ENCODE measurements around the gene DDA1.

The DDA1 gene

DNA sequence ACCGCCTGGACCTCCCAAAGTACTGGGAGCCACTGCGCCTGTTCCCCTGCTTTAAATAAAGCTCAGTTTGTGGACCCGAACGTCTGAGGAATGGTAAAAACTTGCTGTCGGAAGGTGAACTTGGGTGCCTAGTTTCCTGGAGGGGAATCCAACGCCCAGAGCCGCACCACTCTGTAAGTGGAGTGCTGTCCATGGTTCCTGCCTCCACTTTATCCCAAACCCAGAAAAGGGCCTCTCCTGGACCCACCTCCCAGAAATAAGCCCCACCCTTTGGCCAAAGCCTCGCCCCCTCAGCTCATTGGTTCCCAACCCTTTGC, 23.0 kb downstream of the DDA1 start:
- H3K9ac ChIP-seq (ENCODE audit: low read depth, low read length) = no peak overlapping the region
- no peaks in the 10 kb centered on the region for H3K27me3 ChIP-seq (ENCODE audit: insufficient read depth, low read length, poor library complexity)
- H3K27ac ChIP-seq (ENCODE audit: low read length) = no peak overlapping the region
- peaks cover 4% of the 10 kb centered on the region; the same call in 1 of the 2 replicates for H4K20me1 ChIP-seq (ENCODE audit: insufficient read depth, low read length)
- no peak for DNase-seq
- ATAC-seq (ENCODE audit: insufficient read depth, low read depth) = no peak
- 0 out of 2 replicates have a peak overlapping the region, but pooled peaks have one; percentile 33 for H3K4me2 ChIP-seq (ENCODE audit: insufficient read depth, low read length)
- H3K4me1 ChIP-seq (ENCODE audit: insufficient read depth, low read length) = peaks cover 37% of the 10 kb centered on the region
- no peak overlapping the region for H2AFZ ChIP-seq (ENCODE audit: low read depth, low read length)
- peaks cover 12% of the 10 kb centered on the region for H3K36me3 ChIP-seq (ENCODE audit: insufficient read depth, low read length)
- H3K9me3 ChIP-seq (ENCODE audit: insufficient read depth, low read length, severe bottlenecking) = no peaks in the 10 kb centered on the region
- H3K4me3 ChIP-seq (ENCODE audit: low read depth in 1 of 2, low read length in 2 of 2) = no peak overlapping the region
- H3K79me2 ChIP-seq (ENCODE audit: insufficient read depth, low read length) = peaks cover 3% of the 10 kb centered on the region; the same call in 1 of the 2 replicates
- no peak for TF ChIP-seq EZH2 (IDR thresholded peaks at IDR 0.05; ENCODE audit: borderline replicate concordance, low read depth, low read length, severe bottlenecking)
- TF ChIP-seq, protein P1, sequence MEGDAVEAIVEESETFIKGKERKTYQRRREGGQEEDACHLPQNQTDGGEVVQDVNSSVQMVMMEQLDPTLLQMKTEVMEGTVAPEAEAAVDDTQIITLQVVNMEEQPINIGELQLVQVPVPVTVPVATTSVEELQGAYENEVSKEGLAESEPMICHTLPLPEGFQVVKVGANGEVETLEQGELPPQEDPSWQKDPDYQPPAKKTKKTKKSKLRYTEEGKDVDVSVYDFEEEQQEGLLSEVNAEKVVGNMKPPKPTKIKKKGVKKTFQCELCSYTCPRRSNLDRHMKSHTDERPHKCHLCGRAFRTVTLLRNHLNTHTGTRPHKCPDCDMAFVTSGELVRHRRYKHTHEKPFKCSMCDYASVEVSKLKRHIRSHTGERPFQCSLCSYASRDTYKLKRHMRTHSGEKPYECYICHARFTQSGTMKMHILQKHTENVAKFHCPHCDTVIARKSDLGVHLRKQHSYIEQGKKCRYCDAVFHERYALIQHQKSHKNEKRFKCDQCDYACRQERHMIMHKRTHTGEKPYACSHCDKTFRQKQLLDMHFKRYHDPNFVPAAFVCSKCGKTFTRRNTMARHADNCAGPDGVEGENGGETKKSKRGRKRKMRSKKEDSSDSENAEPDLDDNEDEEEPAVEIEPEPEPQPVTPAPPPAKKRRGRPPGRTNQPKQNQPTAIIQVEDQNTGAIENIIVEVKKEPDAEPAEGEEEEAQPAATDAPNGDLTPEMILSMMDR (IDR thresholded peaks at IDR 0.05; ENCODE audit: borderline replicate concordance, extremely low read depth, low read length, poor library complexity, severe bottlenecking) = no peak

DNA sequence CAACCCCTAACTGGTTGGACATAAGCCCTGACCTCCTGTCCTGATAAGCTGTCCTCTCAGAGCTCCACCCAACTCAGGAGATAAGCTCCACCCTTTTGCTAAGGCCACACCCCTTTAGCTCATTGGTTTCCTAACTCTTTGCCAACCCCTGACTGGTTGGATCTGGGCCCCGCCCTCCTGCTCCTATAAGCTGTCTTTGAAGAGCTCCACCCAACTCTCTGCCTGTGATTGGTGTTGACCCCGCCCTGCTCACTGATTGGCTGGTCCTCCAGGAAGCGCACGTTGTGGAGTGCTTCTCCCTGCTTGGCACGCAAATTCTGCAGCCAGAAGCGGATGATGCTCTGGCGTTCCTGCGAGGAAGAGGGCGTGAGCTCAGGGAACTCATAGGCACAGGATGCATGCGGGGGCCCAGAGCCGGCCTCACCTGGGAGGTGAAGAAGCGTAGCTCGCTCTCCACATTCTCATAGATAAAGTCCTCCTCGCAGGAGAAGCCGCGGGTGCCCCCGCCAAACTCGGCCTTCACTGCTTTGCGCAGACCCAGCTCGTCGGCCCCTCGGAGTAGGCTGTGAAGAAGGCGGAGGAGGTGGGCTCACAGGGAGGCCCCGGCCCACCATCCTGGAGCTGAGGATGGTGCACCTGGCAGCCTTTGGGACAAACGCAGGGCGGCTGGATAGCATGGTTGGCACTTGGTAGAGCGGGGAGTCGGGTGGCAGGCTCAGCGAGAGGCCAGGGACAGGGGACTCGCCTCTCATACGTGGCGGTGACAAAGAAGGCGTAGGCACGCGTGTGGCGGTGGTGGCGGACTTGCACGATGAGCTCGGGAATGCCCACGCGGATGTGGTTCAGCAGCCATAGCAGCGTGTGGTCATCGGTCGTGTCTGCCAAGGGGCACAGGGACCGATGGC, 23.6 kb downstream of the DDA1 start:
- Histone ChIP-seq H3K4me2 (ENCODE audit: insufficient read depth, low read length) (peak overlapping the region; percentile 33; the same call in 1 of the 2 replicates), H3K27ac (ENCODE audit: low read length) (no peak overlapping the region), H3K9me3 (ENCODE audit: insufficient read depth, low read length, severe bottlenecking) (no peaks in the 10 kb centered on the region), H2AFZ (ENCODE audit: low read depth, low read length) (no peak overlapping the region), H3K4me3 (ENCODE audit: low read depth in 1 of 2, low read length in 2 of 2) (0 out of 4 replicates have a peak overlapping the region, but pooled peaks of 1 of the 2 experiments have one; percentile 4), H3K36me3 (ENCODE audit: insufficient read depth, low read length) (peaks cover 7% of the 10 kb centered on the region), H3K79me2 (ENCODE audit: insufficient read depth, low read length) (peaks cover 7% of the 10 kb centered on the region), H3K4me1 (ENCODE audit: insufficient read depth, low read length) (peaks cover 42% of the 10 kb centered on the region), H4K20me1 (ENCODE audit: insufficient read depth, low read length) (peaks cover 4% of the 10 kb centered on the region; the same call in 1 of the 2 replicates), H3K9ac (ENCODE audit: low read depth, low read length) (no peak overlapping the region), H3K27me3 (ENCODE audit: insufficient read depth, low read length, poor library complexity) (no peaks in the 10 kb centered on the region)
- TF ChIP-seq, protein P1 (IDR thresholded peaks at IDR 0.05; ENCODE audit: borderline replicate concordance, extremely low read depth, low read length, poor library complexity, severe bottlenecking) = no peak
- TF ChIP-seq EZH2 (IDR thresholded peaks at IDR 0.05; ENCODE audit: borderline replicate concordance, low read depth, low read length, severe bottlenecking) = no peak
- peak; percentile 76 for DNase-seq
- no peak for ATAC-seq (ENCODE audit: insufficient read depth, low read depth)

DNA sequence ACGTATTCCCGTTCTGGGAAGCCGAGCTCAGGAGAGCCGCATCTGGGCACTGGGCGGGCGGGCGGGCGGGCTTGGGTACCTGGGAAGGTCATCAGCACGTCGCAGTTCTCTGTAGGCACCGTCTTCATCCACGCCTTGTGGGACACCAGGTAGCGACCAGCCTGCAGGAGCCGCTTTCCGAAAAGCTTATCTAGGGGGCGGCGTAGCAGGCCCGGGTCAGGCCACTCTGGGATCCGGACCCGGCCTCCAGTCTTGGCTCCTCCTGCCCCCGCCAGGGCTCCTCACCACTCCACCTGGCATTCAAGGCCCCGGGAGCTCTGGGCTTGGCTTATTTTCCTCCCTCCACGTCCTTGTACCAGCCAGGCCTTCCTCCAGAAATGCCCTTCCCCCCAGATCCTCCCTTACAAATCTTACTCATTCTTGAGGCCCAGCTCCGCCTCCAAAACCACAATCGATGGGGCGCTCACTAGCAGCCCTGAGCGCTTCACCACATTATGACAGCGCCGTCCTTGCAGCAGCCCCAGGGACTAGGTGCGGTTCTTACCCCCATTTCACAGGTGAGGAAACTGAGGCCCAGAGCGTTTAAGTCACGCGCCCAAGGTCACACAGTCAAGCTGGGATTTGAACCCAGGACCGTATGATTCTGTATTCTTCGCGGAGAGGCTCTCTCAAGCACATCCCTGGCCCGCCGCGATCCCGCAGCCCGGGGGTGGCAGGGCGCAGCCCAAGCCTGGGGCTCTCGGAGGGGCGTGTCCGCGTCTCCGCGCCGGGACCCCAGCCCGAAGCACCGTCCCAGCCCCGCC, 24.4 kb downstream of the DDA1 start:
- ATAC-seq (ENCODE audit: insufficient read depth, low read depth) (peak; percentile 38), DNase-seq (peak; percentile 85)
- H2AFZ ChIP-seq (ENCODE audit: low read depth, low read length) = peak overlapping the region; percentile 76

More for the DNA sequence above, 24.4 kb downstream of the DDA1 start:
- Histone ChIP-seq H3K4me3 (ENCODE audit: low read depth in 1 of 2, low read length in 2 of 2) (peak overlapping the region; percentile 49 to 75), H3K27ac (ENCODE audit: low read length) (peak overlapping the region; percentile 59), H3K9me3 (ENCODE audit: insufficient read depth, low read length, severe bottlenecking) (no peaks in the 10 kb centered on the region), H3K36me3 (ENCODE audit: insufficient read depth, low read length) (peaks cover 11% of the 10 kb centered on the region), H3K27me3 (ENCODE audit: insufficient read depth, low read length, poor library complexity) (no peaks in the 10 kb centered on the region), H3K9ac (ENCODE audit: low read depth, low read length) (peak overlapping the region; percentile 77), H3K79me2 (ENCODE audit: insufficient read depth, low read length) (peaks cover 16% of the 10 kb centered on the region), H3K4me2 (ENCODE audit: insufficient read depth, low read length) (peak overlapping the region; percentile 99), H4K20me1 (ENCODE audit: insufficient read depth, low read length) (peaks cover 9% of the 10 kb centered on the region), H3K4me1 (ENCODE audit: insufficient read depth, low read length) (peaks cover 50% of the 10 kb centered on the region)
- TF ChIP-seq, protein P1 (IDR thresholded peaks at IDR 0.05; ENCODE audit: borderline replicate concordance, extremely low read depth, low read length, poor library complexity, severe bottlenecking) = no peak
- no peak for TF ChIP-seq EZH2 (IDR thresholded peaks at IDR 0.05; ENCODE audit: borderline replicate concordance, low read depth, low read length, severe bottlenecking)
